HG03095 (cell line): Measurements from ENCODE around the gene TRIM38.
"Not testable (repeated sequence)": the region's sequence is repeated elsewhere in the genome, so short reads cannot be mapped to it uniquely, and the experiment has no call there.

Source experiments
- ATAC-seq: cut with Tn5 transposase; IDR thresholded peaks from one replicate; pipeline ENCODE4 v1.9.1; 2021; ENCODE audit warnings: moderate library complexity; ENCODE audit not compliant: unreplicated experiment

The TRIM38 gene

DNA sequence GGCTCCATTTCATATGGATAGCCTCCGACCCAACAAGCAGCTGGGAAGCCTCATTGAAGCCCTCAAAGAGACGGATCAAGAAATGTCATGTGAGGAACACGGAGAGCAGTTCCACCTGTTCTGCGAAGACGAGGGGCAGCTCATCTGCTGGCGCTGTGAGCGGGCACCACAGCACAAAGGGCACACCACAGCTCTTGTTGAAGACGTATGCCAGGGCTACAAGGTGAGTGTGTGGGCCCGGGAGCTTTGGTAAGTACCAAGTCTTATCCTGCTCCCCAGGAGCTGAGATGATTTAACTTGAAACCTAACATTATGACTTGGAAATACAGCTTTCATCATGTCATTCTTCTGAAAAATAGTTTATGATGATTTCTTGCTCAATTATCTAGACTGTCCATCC lies 4.1 kb downstream of the TRIM38 start:
- ATAC-seq, result no peak

GRCh38 chr6:25968769-25969168 lies 6.2 kb downstream of the TRIM38 start:
- ATAC-seq, result no peak

DNA sequence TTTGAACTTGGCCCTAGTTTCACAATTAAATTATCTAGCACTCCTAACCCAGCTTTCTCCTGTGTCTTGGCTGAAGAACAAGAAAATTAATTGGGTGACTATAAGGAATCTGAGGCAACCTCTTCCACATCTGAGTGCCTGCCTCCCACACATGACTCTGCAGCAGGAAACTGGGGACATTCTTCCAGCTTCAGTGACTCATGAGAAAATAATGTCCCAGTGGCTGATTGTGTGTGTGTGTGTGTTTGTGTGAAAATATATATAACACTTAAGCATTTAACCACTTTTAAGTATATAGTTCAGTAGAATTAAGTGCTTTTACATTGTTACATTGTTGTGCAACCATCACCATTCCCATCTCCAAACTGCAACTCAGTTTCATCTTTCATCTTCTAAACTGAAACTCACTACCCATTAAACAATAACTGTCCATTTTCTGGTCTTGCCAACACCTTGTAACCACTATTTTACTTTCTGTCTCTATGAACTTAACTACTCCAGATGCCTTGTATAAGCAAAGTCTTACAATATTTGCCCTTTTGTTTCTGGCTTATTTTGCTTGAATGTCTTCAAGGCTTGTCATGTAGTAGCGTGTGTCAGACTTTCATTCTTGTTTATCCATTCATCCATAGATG lies 8.7 kb downstream of the TRIM38 start:
- ATAC-seq, result no peak

- no peak for ATAC-seq
Measured at GRCh38 chr6:25972128-25972527, 9.5 kb downstream of the TRIM38 start.

GRCh38 chr6:25972902-25973301 lies 10.3 kb downstream of the TRIM38 start:
- ATAC-seq, result no peak

- ATAC-seq, result no peak
Measured at GRCh38 chr6:25973923-25974555, 11.4 kb downstream of the TRIM38 start.

DNA sequence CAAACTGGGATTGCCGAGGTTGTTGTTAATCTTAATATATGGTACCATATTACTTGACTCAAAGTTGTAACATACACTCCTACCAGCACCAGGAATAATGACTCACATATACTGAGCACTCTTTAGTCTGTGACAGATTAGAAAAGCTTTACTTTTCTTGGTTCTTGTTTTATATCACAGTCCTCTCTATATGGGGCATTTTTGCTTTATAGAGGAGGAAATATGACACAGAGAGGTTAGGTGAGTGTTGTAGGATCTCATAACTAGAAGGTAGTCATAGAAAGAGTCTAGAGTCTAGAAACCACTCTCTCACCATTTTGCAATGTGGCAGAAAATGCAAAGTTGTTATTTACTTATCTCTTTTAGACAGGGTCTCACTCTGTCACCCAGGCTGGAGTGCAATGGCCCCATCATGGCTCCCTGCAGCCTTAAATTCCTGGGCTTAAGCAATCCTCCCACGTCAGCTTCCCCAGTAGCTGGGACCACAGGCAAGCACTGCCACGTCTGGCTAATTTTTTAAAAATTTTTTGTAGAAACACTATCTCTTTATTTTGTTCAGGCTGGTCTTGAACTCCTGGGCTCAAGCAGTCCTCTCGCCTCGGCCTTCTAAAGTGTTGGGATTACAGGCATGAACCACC lies 13.4 kb downstream of the TRIM38 start:
- no peak for ATAC-seq

DNA sequence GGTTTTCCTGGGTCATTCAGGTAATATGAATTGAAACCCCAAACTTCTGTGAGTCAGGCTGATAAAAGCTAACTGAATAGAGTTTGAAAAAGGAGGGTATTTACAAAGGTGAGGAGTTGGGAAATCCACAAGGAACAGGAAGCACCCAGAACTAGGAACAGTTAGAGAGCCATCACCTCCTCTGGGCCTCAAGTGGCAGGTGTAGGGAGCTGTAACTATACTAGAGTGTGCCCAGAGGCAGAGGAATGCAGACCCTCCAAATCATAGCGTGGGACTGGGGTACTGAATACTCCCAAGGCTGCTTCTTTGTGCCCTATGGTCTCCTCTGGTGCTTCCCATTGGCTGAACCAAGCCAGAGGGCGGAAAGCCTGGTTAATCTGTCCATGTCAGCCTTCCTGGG lies 18.3 kb downstream of the TRIM38 start:
- ATAC-seq, result no peak

DNA sequence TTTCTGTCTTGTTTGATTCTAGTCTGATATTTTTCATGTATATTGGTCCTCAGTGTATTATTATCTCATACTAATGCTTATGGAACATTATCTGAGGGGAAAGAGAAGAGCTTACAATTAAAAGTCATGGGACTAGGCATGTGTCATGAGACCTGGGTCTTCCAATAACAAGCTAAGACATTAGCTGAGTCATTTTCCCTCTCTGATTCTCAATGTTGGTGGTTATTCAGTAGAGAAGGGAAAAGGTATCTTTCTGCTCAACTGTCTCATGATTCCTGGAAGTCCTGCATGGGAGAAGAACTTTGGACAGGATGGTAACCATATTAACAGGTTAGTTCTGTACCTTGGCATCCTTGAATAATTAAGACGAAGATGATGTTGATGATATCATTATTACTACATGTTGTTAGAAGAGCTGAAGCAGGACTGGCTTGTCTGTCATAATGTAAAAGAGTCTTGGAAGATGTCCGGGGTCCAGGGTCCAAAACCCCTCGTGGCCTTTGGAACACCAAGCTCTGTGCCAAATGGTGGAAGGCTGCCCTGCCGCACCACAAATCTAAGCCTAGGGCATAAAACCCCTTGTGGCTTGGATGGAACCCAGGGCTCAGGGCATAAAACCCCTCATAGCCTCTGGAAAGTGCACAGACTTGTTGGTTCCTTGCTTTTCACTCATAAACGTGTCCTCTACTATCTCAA lies 19.1 kb downstream of the TRIM38 start:
- no peak for ATAC-seq

DNA sequence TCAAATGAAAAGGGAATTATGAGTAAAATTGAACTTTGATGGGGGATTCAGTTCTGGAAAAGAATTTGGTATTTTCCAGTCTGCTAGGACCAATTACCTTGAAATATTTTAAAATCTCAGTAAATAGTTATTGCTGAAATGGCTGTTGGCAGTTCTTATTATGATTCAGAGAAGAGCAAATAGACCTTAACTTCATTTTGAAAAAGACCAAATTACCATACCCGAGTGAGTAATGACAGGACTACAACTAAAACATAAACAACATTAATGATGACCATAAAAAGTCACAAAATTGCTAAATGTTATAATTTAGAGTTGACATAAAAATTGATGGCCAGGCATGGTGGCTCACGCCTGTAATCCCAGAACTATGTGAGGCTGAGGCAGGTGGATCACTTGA lies 21.7 kb downstream of the TRIM38 start:
- no peak for ATAC-seq

DNA sequence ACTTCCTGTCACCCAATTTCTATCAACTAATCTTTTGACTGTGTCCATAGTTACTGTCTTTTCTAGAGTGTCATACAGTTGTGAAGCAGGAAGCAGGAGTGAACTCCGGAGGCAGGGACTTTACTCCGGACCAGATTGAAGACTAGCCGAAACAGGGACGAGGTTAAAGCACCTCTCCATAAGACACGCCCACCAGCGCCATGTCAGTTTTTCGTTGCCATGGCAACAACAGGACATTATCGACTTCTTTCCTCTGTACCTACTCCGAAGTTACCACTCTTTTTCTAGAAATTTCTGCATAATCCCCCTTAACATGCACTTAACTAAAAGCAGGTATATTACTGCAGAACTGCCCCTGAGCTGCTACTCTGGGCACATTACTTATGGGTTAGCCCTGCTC lies 25.2 kb downstream of the TRIM38 start:
- ATAC-seq, result no peak

DNA sequence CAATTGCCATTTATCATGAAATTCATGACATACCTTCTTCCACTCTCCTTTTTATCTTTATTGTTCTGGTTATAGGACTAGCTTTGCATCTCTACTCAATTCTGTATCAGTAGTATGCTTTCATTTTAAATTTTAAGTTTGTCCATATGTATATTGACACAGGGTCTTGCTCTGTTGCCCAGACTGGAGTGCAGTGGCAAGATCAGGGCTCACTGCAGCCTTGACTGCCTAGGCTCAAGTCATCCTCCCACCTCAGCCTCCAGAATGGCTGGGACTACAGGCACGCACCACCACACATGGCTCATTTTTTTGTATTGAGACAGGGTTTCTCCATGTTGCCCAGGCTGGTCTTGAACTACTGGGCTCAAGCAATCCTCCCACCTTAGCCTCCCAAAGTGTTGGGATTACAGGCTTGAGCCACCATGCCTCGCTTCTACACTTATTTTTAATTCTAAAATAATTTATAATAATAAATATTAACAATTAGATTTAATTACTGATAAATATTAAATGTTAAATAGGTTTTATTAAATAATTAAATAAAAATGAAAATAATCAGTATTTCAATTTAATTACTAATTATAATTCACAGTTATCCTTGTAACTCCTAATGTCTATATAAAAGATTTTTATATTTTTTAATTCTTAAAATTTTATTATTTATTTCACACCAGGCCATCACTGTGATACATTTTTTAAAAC lies 27.7 kb downstream of the TRIM38 start:
- ATAC-seq, result no peak

- peak; percentile 53 for ATAC-seq
Measured at GRCh38 chr6:25991785-25992412, 29.3 kb downstream of the TRIM38 start.

DNA sequence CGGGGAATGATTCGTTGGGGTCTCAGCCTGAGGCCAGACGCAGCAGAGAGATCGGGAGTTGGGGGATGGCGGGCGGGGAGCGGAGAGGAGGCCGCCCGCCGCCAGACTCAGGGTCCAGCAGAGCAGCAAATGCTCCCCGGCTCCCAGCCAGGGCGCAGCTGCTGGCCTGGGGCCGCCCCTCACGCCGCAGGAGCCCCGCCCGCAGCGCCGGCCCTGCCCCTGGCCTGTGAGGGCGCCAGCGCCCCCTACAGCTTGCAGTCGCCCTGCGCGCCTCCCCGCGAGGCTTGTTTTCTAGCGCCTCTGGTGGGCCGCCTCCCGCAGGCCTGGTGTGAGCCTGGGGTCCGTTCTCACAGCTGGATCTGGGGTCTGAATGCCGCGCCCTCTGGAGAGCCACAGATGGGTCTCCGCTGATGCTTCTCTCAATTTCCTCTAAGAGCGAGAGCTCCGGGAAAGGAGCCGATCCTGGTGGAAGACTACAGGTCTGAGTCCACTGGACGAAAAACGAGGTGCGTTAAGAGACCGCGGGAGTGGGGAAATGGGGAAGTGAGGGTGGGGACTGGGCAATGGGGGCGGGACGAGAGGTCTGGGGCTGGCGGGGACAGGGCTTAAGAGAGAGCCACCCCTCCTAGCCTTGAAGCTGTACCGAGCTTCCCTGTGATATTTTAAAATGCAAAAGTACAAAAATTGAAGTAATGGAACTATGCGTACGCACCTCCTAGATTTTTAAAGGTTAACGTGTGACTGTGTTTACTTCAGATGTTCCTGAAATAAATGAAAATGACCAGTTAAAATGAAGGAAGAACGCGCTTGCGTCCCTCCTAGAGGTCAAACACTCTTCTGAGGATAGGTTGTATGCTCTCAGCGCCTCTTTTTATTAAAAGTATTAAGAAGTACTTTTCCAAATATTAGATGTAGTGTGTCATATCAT lies 30.1 kb downstream of the TRIM38 start:
- ATAC-seq, result peak; percentile 83

GRCh38 chr6:25993341-25993684 lies 30.7 kb downstream of the TRIM38 start:
- not testable (repeated sequence) for ATAC-seq

DNA sequence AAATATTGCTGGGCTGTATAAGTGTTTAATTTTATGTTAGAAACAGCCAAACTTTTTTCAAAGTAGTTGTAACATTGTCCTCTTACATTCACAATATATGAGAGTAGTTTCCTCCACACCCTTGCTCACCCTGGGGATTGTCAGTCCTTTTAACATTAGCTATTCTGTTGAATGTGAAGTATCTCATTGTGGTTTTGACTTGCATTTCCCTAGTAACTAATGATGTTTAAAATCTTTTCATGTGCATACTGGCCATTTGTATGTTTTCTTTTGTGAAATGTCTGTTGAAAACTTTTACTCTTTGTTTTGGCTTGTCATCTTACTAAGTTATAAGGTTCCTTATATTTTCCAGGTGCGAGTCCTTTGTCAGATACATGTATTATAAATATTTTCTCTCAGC lies 32.9 kb downstream of the TRIM38 start:
- ATAC-seq, result no peak

DNA sequence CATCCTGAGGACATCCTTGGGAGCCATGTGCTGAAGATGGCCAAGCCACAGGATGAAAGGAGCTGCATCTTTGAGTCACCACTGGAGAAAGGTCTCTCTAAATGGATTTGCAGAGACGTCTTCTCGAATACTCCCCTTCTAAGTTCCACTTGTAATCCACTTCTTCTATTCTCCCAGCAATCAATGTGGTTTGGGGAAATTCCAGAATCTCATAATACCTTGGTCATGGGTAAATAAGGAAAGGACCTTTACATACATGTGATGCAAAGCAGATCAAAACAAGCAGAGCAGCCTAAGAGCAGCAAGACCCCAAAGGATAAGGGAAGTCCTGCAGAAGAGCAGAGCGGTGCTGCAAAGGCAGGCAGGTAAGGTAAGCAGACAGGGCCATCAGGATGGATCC lies 35.3 kb downstream of the TRIM38 start:
- ATAC-seq, result no peak

- no peak for ATAC-seq
Measured at GRCh38 chr6:25998379-25998778, 35.8 kb downstream of the TRIM38 start.

- not testable (repeated sequence) for ATAC-seq
Measured at GRCh38 chr6:25999225-25999624, 36.6 kb downstream of the TRIM38 start.
